A673 (cell line): Measurements from ENCODE around the gene UBIAD1.

Experiments
- CTCF ChIP-seq: fragments of 300-800, 200-600 bp; sonication (generic); conservative IDR thresholded peaks from 2 replicates; pipeline ENCODE4 v1.5.1; 2017; ENCODE audit warnings: low read depth, mild to moderate bottlenecking, antibody characterized with exemption, low read length, moderate library complexity, mixed read lengths
- EZH2 ChIP-seq: fragments of 200-600 bp; sonication (generic); IDR thresholded peaks from 2 replicates; pipeline ENCODE4 v1.6.1; 2017; ENCODE audit warnings: borderline replicate concordance, low read depth, mild to moderate bottlenecking, mixed read lengths, antibody characterized with exemption, low read length; ENCODE audit not compliant: poor library complexity, severe bottlenecking

GRCh38 chr1:11293856-11294255, 20.9 kb downstream of the UBIAD1 start:
- TF ChIP-seq CTCF: no peak
- TF ChIP-seq EZH2: no peak
